NCI-H226 (cell line): ENCODE measurements around the gene CLDN16.
A peak's percentile ranks its signal among the peaks of the same experiment; 100 is the strongest.

Source experiments
- DNase-seq: peaks from one replicate; pipeline ENCODE4 v3.0.0-alpha.2; 2015

Gene CLDN16

GRCh38 chr3:190381441-190381840 lies 6.5 kb upstream of the CLDN16 start:
- DNase-seq, result peak; percentile 47

GRCh38 chr3:190382082-190382481 lies 5.9 kb upstream of the CLDN16 start:
- DNase-seq, result peak; percentile 68

GRCh38 chr3:190384309-190384756 lies 3.6 kb upstream of the CLDN16 start:
- DNase-seq, result peak; percentile 58

- DNase-seq, result peak; percentile 88
These were observed 2.0 kb upstream of the CLDN16 start for GRCh38 chr3:190385731-190386688.

- no peak for DNase-seq
These were observed 740 bp downstream of the CLDN16 start for GRCh38 chr3:190388703-190389102.

- DNase-seq, result no peak
These were observed 8.0 kb downstream of the CLDN16 start for GRCh38 chr3:190396001-190396400.

- no peak for DNase-seq
These were observed 9.9 kb downstream of the CLDN16 start for GRCh38 chr3:190397889-190398288.

GRCh38 chr3:190399677-190400076 lies 11.7 kb downstream of the CLDN16 start:
- DNase-seq, result no peak

- no peak for DNase-seq
These were observed 14.0 kb downstream of the CLDN16 start for GRCh38 chr3:190401963-190402362.

- no peak for DNase-seq
These were observed 16.8 kb downstream of the CLDN16 start for GRCh38 chr3:190404715-190405114.

- no peak for DNase-seq
These were observed 26.3 kb downstream of the CLDN16 start for GRCh38 chr3:190414297-190414696.

GRCh38 chr3:190424108-190424477 lies 36.1 kb downstream of the CLDN16 start:
- no peak for DNase-seq

GRCh38 chr3:190424478-190425439 lies 36.8 kb downstream of the CLDN16 start:
- DNase-seq, result peak; percentile 52

- no peak for DNase-seq
These were observed 37.9 kb downstream of the CLDN16 start for GRCh38 chr3:190425833-190426232.

GRCh38 chr3:190426806-190427507 lies 39.0 kb downstream of the CLDN16 start:
- no peak for DNase-seq

GRCh38 chr3:190429681-190430080 lies 41.7 kb downstream of the CLDN16 start:
- peak; percentile 42 for DNase-seq

GRCh38 chr3:190430906-190431305 lies 42.9 kb downstream of the CLDN16 start:
- peak; percentile 56 for DNase-seq

- peak; percentile 72 for DNase-seq
These were observed 44.3 kb downstream of the CLDN16 start for GRCh38 chr3:190432216-190432615.

- no peak for DNase-seq
These were observed 45.7 kb downstream of the CLDN16 start for GRCh38 chr3:190433626-190434025.

GRCh38 chr3:190435618-190436017 lies 47.7 kb downstream of the CLDN16 start:
- peak; percentile 70 for DNase-seq

GRCh38 chr3:190436331-190436730 lies 48.4 kb downstream of the CLDN16 start:
- DNase-seq, result no peak

GRCh38 chr3:190442240-190442639 lies 54.3 kb downstream of the CLDN16 start:
- no peak for DNase-seq

GRCh38 chr3:190443257-190443656 lies 55.3 kb downstream of the CLDN16 start:
- no peak for DNase-seq
